Spleen (tissue), 11 donors: ENCODE measurements around the gene ARRDC1. TPM values are rescaled to one million over a fixed set of nuclear protein-coding genes. Genes with fewer than 3 reads are reported as not detected.

ENCODE experiments used
- DNase-seq: peaks from one replicate; pipeline ENCODE4 v3.0.0-alpha.2; 2020
- H3K27ac ChIP-seq, 8 donors: fragments of 200-600 bp; sonication (generic) in 7 of 8; 1 replicate in 4 of 8; 2 replicates in 4 of 8; pipeline versions ENCODE4 v1.5.0 to v1.8.0; 2016 to 2021; ENCODE audit warnings: inconsistent platforms in 4 of 8, mild to moderate bottlenecking in 4 of 8, moderate library complexity in 1 of 8
- H3K27me3 ChIP-seq, 7 donors: fragments of 200-600 bp; sonication (generic) in 6 of 7; replicated peaks in 1 of 7; 1 replicate in 4 of 7; 2 replicates in 3 of 7; pipeline versions ENCODE4 v1.5.0 to v1.8.0; 2016 to 2021; ENCODE audit warnings: inconsistent platforms in 3 of 7, mild to moderate bottlenecking in 1 of 7
- H3K36me3 ChIP-seq, 6 donors: fragments of 200-600 bp; sonication (generic) in 5 of 6; 1 replicate in 4 of 6; 2 replicates in 2 of 6; pipeline versions ENCODE4 v1.5.0 to v1.8.0; 2016 to 2021; ENCODE audit warnings: inconsistent platforms in 2 of 6
- H3K4me1 ChIP-seq, 6 donors: fragments of 200-600 bp; sonication (generic) in 5 of 6; 1 replicate in 3 of 6; 2 replicates in 3 of 6; pipeline versions ENCODE4 v1.5.0 to v1.8.0; 2016 to 2021; ENCODE audit warnings: inconsistent platforms in 3 of 6
- H3K4me3 ChIP-seq, 8 donors: fragments of 200-600 bp; sonication (generic) in 7 of 8; 1 replicate in 4 of 8; 2 replicates in 4 of 8; pipeline versions ENCODE4 v1.5.0 to v1.8.0; 2016 to 2021; ENCODE audit warnings: inconsistent platforms in 4 of 8, mild to moderate bottlenecking in 4 of 8, moderate library complexity in 2 of 8
- H3K9me3 ChIP-seq, 8 donors: fragments of 200-600 bp; sonication (generic) in 7 of 8; 1 replicate in 4 of 8; 2 replicates in 4 of 8; pipeline versions ENCODE4 v1.5.0 to v1.8.0; 2016 to 2021; ENCODE audit warnings: inconsistent platforms in 4 of 8
- CTCF ChIP-seq, 11 experiments: fragments of 200-600 bp in 7 of 11; fragments of 450-650 bp in 4 of 11; sonication (generic) in 4 of 11; IDR thresholded peaks in 8 of 11; conservative IDR thresholded peaks in 3 of 11; 1 replicate in 7 of 11; 2 replicates in 4 of 11; pipeline versions ENCODE4 v1.4.0 to v1.8.0; 2016 to 2021; ENCODE audit warnings: antibody characterized with exemption in 11 of 11, inconsistent platforms in 4 of 11, mild to moderate bottlenecking in 1 of 11
- POLR2A ChIP-seq, 3 donors: fragments of 450-650 bp; IDR thresholded peaks; one replicate each; pipeline ENCODE4 v1.5.1; 2017; ENCODE audit warnings: antibody characterized with exemption in 3 of 3, mild to moderate bottlenecking in 1 of 3
- POLR2AphosphoS5 ChIP-seq, 3 donors: sonication (generic); formaldehyde crosslinking; IDR thresholded peaks; one replicate each; pipeline ENCODE4 v1.5.1; 2017; ENCODE audit warnings: antibody characterized with exemption in 3 of 3
- WGBS, 5 donors: extraction: QIAGEN DNeasy Blood & Tissue Kit in 3 of 5; methylation state at CpG; one replicate each; pipeline versions ENCODE4 v1.1.5 to v1.1.7; 2013 to 2018; 5-methylcytosine and 5-hydroxymethylcytosine counted together
- intact Hi-C: fragments of 100-400 bp; cut with DNase I; formaldehyde crosslinking; loops from one replicate; pipeline ENCODE4 v1.15.0; 2023; ENCODE audit warnings: low total_unique reads
- polyA plus RNA-seq, 3 donors: library from polyadenylated mRNA; stranded (reverse); fragments of 200-250 nt; gene quantifications; one replicate each; pipeline ENCODE4 v1.2.1, GENCODE V29; 2013
- total RNA-seq, 7 donors: library from RNA; depleted of rRNA in 3 of 7; stranded (reverse); fragments of >200 nt in 3 of 7; fragmentation: NEBNext Ultra II Directional in 4 of 7; extraction: Animal tissue kit (Norgen Biotek cat#: 25700) in 4 of 7; gene quantifications; one replicate each; pipeline versions ENCODE4 v1.1.0 to v1.2.1, GENCODE V29; 2016 to 2021
- donor health status: healthy with polysubstance abuse.
- donor health status: DM: no; HTN: no; CAD: no; lungs with moderate emphysema.
- donor health status: DM: no; HTN: no; CAD: no.
- donor health status: Bipolar disorder and iron deficiency.
- donor health status: healthy.
- donor health status: DM: no; HTN: no; CAD: no.
- donor health status: DM: yes; HTN: yes; CAD: no.

ARRDC1 gene
- total and polyA plus RNA-seq, 10 donors: 51.4 to 158 (median 71.6) TPM

GRCh38 chr9:137570566-137570965, 34.9 kb upstream of the ARRDC1 start:
- no peak overlapping the region for H3K27ac ChIP-seq
- TF ChIP-seq POLR2A (IDR thresholded peaks at IDR 0.05) (no peak), POLR2AphosphoS5 (IDR thresholded peaks at IDR 0.05) (no peak), CTCF (IDR thresholded peaks at IDR 0.05 in 8 of 11, conservative IDR thresholded peaks at IDR 0.05 in 3 of 11) (no peak)
- no peak for DNase-seq
- no peaks in the 10 kb centered on the region for H3K9me3 ChIP-seq
- 91 to 97% (median 96%) methylated on average over 3 of the region's 3 CpGs for WGBS, 5 donors
- no peaks in the 10 kb centered on the region for H3K27me3 ChIP-seq
- H3K36me3 ChIP-seq: peaks cover 0 to 59% (median 35%) of the 10 kb centered on the region in 6 donors
- peaks cover 0 to 9% (median 4%) of the 10 kb centered on the region in 6 donors for H3K4me1 ChIP-seq
- H3K4me3 ChIP-seq: no peak overlapping the region
- intact Hi-C loops: no loop called here

GRCh38 chr9:137574192-137574591, 31.3 kb upstream of the ARRDC1 start:
- 89 to 94% (median 90%) methylated on average over 10 of the region's 10 CpGs for WGBS, 5 donors
- peaks cover 0 to 68% (median 38%) of the 10 kb centered on the region in 6 donors for H3K36me3 ChIP-seq
- TF ChIP-seq POLR2AphosphoS5 (IDR thresholded peaks at IDR 0.05) (no peak), CTCF (IDR thresholded peaks at IDR 0.05 in 8 of 11, conservative IDR thresholded peaks at IDR 0.05 in 3 of 11) (no peak), POLR2A (IDR thresholded peaks at IDR 0.05) (no peak)

GRCh38 chr9:137575364-137575715, 30.1 kb upstream of the ARRDC1 start:
- intact Hi-C loops: no loop called here
- WGBS, 5 donors: 60 to 85% (median 74%) methylated on average over 9 of the region's 9 CpGs
- no peak overlapping the region for H3K27ac ChIP-seq
- H3K9me3 ChIP-seq: no peaks in the 10 kb centered on the region
- DNase-seq: no peak
- peaks cover 0 to 65% (median 38%) of the 10 kb centered on the region in 6 donors for H3K36me3 ChIP-seq
- H3K4me3 ChIP-seq: no peak overlapping the region
- H3K27me3 ChIP-seq: no peaks in the 10 kb centered on the region
- H3K4me1 ChIP-seq: peaks cover 23 to 53% (median 40%) of the 10 kb centered on the region in 6 donors
- TF ChIP-seq CTCF (IDR thresholded peaks at IDR 0.05 in 8 of 11, conservative IDR thresholded peaks at IDR 0.05 in 3 of 11) (no peak), POLR2AphosphoS5 (IDR thresholded peaks at IDR 0.05) (no peak), POLR2A (IDR thresholded peaks at IDR 0.05) (no peak)

More at GRCh38 chr9:137574192-137574591, 31.3 kb upstream of the ARRDC1 start:
- intact Hi-C loops: no loop called here
- H3K4me3 ChIP-seq: no peak overlapping the region
- no peaks in the 10 kb centered on the region for H3K27me3 ChIP-seq
- H3K27ac ChIP-seq: no peak overlapping the region
- H3K9me3 ChIP-seq: no peaks in the 10 kb centered on the region
- no peak for DNase-seq
- peaks cover 21 to 42% (median 36%) of the 10 kb centered on the region in 6 donors for H3K4me1 ChIP-seq

GRCh38 chr9:137575716-137576411, 29.6 kb upstream of the ARRDC1 start:
- DNase-seq: no peak
- Histone ChIP-seq H3K27ac (peak overlapping the region in 1 of 8 donors; percentile 50), H3K4me3 (no peak overlapping the region), H3K9me3 (no peaks in the 10 kb centered on the region), H3K4me1 (peaks cover 23 to 53% (median 40%) of the 10 kb centered on the region in 6 donors), H3K27me3 (no peaks in the 10 kb centered on the region), H3K36me3 (peaks cover 0 to 60% (median 38%) of the 10 kb centered on the region in 6 donors)
- intact Hi-C loops: no loop called here
- peak in 1 of 3 donors; percentile 12 for TF ChIP-seq POLR2AphosphoS5 (IDR thresholded peaks at IDR 0.05)
- no peak for TF ChIP-seq POLR2A (IDR thresholded peaks at IDR 0.05)
- 66 to 76% (median 69%) methylated on average over 12 of the region's 12 CpGs for WGBS, 5 donors
